ENCODE measurements around the gene C1orf74.

The C1orf74 gene

DNA sequence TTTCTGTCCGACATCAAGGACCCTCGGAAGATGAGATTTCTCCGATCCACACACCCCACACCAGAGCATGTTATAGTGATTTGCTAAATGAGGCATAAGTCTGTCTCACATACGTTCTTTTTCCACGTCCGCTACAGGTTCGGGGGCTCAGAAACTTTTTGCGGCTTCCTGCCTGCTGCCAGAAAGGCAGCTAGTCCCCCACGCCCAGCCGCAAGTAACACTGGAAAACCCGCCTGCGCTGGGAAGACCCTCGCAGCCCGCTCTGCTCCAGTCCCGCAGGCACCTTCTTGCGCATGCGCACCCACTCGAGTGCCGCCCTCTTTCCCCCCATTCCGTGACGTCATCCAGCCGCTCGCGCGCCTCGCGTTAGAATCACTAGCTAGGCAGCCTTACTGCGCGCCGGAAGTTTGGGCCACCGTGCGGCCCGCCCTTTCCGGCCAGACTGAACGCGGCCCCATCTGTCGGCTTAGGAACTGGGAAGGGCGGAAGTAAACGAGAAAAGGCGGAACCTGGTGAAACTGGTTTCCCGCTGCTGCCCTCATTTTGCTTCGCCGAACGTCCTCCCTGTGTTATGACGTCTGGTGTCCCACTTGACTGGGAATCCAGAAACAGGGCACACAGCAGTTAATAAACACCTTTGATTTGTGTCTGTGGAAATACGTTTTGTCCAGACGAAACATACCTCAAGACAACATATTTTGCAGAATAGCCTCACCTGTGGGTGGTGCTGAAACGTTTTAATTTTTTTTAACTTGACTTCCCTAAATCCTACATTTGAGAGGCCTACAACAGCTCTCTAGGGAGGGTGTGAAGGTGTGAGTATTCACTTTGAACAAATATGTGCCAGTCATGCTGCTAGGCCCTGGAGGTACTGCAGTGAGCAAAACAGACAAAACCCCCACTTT, at the start of gene C1orf74:
TSS of gene C1orf74 (minus strand) at position 295 of the 905 bp plus-strand sequence. CDS start 925 bp downstream, outside the sequence.
- peak; percentile 98 for DNase-seq

GRCh38 chr1:209831615-209832014, 47.3 kb upstream of the C1orf74 start:
- DNase-seq = no peak

DNA sequence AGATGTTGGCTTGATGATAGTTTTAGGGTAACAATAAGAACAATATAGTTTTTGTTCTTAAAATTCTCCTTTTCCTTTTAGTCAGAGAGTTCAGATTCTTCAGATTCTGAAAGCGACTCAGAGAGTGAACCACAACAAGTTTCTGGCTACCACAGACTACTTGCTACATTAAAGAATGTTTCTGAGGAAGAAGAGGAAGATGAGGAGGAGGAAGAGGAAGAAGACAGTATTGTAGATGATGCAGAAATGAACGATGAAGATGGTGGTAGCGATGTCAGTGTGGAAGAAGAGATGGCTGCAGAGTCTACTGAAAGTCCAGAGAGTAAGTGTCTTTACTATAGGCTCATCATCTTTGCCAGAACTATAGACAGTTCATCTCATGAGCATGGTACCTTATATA, 46.4 kb upstream of the C1orf74 start:
- no peak for DNase-seq

DNA sequence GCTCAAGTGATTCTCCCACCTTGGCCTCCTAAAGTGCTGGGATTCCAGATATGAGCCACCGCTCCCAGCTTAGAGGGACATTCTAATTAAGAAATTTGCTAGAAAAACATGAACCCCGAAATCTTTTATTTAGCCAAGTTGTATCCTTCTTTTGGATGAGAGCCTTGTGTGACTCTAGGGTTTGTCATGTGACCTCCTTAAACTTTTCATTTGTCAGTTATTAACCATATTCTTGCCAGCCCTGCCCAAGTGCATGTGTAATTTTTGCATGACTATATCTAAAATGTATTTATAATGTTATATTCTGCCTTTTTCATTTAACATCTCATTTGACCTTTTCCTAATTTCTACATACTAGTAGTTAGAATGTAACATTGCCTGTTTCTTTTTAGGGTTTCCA, 45.4 kb upstream of the C1orf74 start:
- no peak for DNase-seq

DNA sequence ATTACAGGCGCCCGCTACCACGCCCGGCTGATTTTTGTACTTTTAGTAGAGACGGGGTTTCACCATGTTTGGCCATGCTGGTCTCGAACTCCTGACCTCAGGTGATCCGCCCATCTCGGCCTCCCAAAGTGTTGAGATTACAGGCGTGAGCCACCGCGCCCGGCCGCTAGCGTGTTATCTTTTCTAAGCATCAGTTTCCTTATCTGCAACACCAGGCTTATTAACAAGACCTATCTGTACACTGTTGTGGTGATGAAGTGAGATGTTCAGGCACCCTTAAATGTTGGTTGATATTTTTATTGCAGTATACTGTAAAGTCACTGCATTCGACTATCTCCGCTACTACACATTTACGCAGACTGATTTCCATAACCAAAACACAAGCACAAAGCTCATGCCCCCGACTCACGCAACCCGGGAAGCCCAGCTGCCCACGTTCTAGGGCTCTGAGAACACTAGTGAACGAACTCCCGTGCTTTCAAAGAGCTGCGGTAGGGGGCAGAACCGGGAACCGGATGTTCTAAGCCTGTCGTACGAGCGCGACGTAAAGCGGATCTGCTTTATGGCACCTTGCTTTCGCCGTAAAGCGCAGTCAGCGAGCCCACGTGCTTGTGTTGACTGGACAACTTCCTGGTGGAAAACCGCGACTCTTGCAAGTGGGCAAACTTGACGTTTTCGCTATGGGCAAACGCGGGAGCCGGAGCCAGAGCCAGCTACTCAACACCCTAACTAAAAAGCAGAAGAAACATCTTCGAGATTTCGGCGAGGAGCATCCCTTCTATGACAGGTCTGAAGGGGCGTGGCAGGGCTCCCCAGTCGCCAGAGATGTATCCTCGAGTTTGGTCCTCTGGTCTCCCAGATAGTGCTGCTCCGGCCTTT, 43.3 kb upstream of the C1orf74 start, which contains the start of gene UTP25:
TSS of gene UTP25 (plus strand) at position 589 of the 879 bp plus-strand sequence. CDS start at position 681, 92 bp downstream.
- peak; percentile 95 for DNase-seq

DNA sequence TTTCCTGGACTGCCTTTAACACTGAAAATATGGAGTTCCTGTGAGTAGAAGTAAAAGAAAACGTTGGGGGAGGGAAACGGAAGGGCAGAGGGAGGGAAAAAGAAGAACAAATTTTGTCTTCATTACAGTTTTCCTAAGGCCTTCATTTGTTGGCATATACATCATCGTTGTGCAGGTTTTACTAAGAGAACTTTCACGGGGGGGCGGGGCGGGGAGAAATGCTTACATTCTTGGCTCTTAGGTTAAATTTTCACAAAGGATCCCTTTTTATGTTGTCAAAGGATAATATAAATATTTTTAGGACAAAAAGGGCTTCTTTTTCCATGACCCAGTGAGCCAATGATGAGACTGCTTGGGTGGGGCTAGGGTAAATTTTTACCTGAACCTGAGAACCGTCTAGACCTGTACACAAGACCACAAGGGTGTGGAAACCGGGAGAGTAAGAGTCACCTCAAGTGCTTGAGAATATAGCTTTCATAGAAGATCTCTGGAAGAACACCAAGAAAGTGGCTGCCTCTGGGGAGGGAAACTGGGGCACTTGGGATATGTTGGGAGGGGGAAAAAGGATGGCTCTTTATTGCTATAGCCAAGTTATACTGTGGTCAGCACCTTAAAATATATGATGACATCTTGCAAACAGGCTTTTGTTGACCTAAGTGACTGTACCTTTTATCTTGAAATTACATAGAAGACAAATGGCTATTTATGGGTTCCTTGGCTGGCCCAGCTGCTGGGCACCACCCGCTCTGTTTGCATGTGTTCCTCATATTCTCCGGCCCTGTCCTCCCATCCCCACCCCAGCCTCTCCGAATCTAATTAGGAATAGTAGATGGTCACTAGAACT, 41.5 kb upstream of the C1orf74 start:
- DNase-seq = no peak

- peak; percentile 66 for DNase-seq
Measured at GRCh38 chr1:209823143-209824041, 39.0 kb upstream of the C1orf74 start.

GRCh38 chr1:209822706-209823105, 38.3 kb upstream of the C1orf74 start:
- no peak for DNase-seq

DNA sequence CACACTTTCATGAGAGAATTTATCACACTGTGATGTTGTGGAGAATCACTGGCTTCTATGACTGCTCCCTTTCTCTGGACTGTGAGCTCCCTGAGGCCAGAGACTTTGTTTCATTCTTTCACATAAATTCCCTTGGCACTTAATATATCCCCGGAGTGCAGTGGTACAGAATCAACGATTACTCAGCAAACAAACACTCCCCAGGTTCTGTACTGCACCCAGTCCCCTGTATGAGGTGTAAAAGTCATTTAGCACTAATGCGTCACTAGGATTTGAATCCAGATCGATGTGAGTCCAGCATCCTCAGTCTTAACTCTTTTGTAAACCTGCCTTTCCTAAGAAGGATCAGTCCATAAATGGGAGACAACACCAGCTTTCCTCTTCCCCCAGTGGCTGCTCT, 36.6 kb upstream of the C1orf74 start:
- DNase-seq = no peak

GRCh38 chr1:209819058-209819457, 34.7 kb upstream of the C1orf74 start:
- no peak for DNase-seq

- DNase-seq = no peak
Measured at GRCh38 chr1:209817691-209818090, 33.3 kb upstream of the C1orf74 start.

- no peak for DNase-seq
Measured at GRCh38 chr1:209816923-209817322, 32.6 kb upstream of the C1orf74 start.

- DNase-seq = no peak
Measured at GRCh38 chr1:209815931-209816341, 31.6 kb upstream of the C1orf74 start.

DNA sequence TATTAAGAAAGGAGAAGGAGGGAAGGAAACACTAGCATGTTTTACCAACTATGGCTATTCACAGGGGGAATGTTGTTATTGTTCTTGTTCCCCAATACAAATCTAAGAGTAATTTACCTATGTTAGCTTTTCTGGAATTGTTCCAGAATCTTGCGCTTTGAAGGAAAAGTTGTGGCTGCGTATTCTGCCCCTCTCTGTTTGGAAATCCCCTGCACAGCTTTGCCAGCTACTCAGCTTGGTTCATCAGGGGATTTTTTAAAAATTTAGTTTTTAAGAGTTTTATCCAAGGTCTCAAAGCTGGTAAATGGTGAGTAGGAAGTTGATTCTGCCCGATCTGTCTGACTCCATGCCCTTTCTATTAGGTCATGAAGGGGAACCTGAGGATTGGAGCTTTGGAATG, 31.1 kb upstream of the C1orf74 start:
- DNase-seq = peak; percentile 14

DNA sequence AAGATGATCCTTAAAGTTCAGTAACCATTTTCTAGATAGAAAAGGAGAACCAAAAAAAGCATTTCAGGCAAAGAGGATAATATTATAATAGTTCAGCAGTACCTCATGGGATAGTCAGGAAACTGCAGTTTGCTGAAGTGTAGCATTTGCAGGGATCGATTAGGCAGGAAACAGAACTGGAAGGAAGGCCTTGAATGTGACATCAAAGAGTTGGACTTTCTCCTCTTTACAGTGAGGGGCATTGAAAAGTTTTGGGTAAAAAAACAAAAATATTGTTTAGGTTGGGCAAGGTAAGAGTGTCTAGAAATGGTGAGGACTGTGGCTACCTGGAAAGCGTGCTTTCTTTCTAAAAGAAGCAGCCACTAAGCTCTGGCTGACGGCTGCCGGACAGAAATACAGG, 29.5 kb upstream of the C1orf74 start:
- no peak for DNase-seq

- no peak for DNase-seq
Measured at GRCh38 chr1:209810783-209811182, 26.4 kb upstream of the C1orf74 start.

DNA sequence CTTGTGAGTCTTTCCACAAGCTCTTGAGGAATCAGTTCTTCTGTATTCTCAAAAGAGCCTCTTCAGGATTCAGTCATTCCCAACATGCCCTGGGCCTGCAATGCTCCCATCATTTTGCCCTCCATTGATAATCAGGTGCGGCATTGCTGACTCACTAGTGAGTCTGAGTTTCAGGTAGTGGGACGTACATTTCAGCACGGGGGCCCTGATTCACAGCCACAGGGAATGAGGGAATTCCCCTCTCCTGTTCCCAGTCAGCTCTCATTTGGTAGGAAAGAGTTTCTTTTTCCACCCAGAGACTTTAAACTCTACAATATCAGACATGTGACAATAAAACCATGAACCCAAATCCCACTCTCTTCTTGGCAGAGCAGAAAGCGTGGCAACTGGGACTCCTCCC, 25.3 kb upstream of the C1orf74 start:
- no peak for DNase-seq

- no peak for DNase-seq
Measured at GRCh38 chr1:209808059-209808581, 23.8 kb upstream of the C1orf74 start.

DNA sequence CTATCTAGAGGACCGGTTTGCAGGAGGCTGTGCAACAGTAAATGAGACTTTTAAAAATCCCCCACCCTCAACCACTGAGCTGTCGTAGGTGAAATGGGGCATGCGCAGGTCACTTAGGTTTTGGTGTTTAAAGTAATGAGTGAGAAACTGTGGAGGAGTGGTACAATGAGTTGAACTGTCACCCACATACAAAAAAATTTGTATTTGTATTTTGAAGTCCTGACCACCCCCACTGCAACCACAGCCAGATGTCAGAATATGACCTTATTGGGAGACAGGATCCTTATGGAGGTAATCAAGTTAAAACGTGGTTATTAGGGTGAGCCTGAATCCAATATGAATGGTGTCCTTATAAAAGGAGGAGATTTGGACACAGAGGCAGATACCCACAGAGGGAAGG, 23.1 kb upstream of the C1orf74 start:
- no peak for DNase-seq

GRCh38 chr1:209805875-209806760, 21.8 kb upstream of the C1orf74 start, which contains the start of gene IRF6:
Gene IRF6 (minus strand): TSS chr1:209806142. CDS start chr1:209801413, 4,729 bp downstream.
- peak; percentile 80 for DNase-seq
